Keratinocyte (primary cell): ENCODE data around the gene DFFA.

Source experiments
- EZH2 ChIP-seq: IDR thresholded peaks from one replicate; pipeline ENCODE4 v1.6.1; 2012; ENCODE audit warnings: inconsistent platforms, mild to moderate bottlenecking, low read length, moderate library complexity
- TF ChIP-seq, protein P1 (sequence below), 3 experiments: IDR thresholded peaks in 1 of 3; conservative IDR thresholded peaks in 1 of 3; optimal IDR thresholded peaks in 1 of 3; 2 replicates in 2 of 3; 3 replicates in 1 of 3; pipeline versions ENCODE3 to v1.5.1; 2011; ENCODE audit warnings: low read length in 3 of 3, mild to moderate bottlenecking in 3 of 3, moderate library complexity in 2 of 3, control low read depth in 1 of 3, inconsistent platforms in 1 of 3; ENCODE audit not compliant: insufficient read depth in 2 of 3; ENCODE audit errors: extremely low read depth in 1 of 3

DNA sequence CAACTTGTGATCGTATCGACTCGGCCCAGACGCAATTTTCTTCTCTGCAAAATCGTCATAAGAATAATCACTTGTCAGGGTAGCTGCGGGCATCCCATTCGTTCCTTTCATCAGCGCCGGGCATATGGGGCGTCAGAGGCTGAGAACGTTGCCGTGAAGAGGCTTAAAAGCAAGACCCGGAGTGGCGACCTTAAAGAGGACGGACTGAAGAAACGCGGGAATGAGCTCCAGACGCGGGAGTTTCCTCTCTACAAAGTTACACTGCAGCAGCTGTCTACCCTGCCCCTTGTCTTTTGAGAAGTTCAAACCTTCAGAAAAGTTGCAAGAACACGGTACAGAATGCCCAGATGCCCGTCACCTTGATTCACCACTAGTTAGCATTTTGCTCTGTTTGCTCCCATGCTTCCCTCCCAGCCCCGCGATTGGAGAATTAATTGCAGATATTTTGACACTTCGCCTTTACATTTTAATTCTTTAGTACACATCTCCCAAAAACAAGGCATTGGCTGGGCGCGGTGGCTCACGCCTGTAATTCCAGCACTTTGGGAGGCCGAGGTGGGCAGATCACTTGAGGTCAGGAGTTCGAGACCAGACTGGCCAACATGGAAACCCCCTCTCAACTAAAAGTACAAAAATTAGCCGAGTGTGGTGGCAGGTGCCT, 41.1 kb downstream of the DFFA start:
- TF ChIP-seq, protein P1, sequence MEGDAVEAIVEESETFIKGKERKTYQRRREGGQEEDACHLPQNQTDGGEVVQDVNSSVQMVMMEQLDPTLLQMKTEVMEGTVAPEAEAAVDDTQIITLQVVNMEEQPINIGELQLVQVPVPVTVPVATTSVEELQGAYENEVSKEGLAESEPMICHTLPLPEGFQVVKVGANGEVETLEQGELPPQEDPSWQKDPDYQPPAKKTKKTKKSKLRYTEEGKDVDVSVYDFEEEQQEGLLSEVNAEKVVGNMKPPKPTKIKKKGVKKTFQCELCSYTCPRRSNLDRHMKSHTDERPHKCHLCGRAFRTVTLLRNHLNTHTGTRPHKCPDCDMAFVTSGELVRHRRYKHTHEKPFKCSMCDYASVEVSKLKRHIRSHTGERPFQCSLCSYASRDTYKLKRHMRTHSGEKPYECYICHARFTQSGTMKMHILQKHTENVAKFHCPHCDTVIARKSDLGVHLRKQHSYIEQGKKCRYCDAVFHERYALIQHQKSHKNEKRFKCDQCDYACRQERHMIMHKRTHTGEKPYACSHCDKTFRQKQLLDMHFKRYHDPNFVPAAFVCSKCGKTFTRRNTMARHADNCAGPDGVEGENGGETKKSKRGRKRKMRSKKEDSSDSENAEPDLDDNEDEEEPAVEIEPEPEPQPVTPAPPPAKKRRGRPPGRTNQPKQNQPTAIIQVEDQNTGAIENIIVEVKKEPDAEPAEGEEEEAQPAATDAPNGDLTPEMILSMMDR (optimal IDR thresholded peaks at IDR 0.05 in 1 of 3, IDR thresholded peaks at IDR 0.05 in 1 of 3, conservative IDR thresholded peaks at IDR 0.05 in 1 of 3; ENCODE audit: extremely low read depth in 1 of 3, insufficient read depth in 2 of 3, low read length in 3 of 3): no peak
- TF ChIP-seq EZH2: no peak
